SK-N-MC (cell line): Measurements from ENCODE around the gene NUTM2E.
"Not testable (repeated sequence)": the region's sequence is repeated elsewhere in the genome, so short reads cannot be mapped to it uniquely, and the experiment has no call there.

ENCODE experiments used
- EZH2 ChIP-seq: fragments of 200-600 bp; sonication (generic); IDR thresholded peaks from one replicate; pipeline ENCODE4 v1.6.1; 2017; ENCODE audit warnings: antibody characterized with exemption
- FOXP2 ChIP-seq: optimal IDR thresholded peaks from 2 replicates; pipeline ENCODE3; 2011; ENCODE audit warnings: mild to moderate bottlenecking, moderate library complexity; ENCODE audit not compliant: insufficient read depth; ENCODE audit errors: extremely low read length, control extremely low read depth
- POLR2AphosphoS5 ChIP-seq: IDR thresholded peaks from 2 replicates; pipeline ENCODE4 v1.6.1; 2012; ENCODE audit warnings: mild to moderate bottlenecking, low read depth, low read length, borderline replicate concordance

GRCh38 chr10:79779310-79779938 lies 47.1 kb upstream of the NUTM2E start:
- not testable (repeated sequence) for TF ChIP-seq EZH2, POLR2AphosphoS5, FOXP2
